Measurements from ENCODE around the gene GGCT. TPM values are rescaled to one million over a fixed set of nuclear protein-coding genes. Genes with fewer than 3 reads are reported as not detected.
"Not testable (repeated sequence)": the region's sequence is repeated elsewhere in the genome, so short reads cannot be mapped to it uniquely, and the experiment has no call there.

GGCT gene
- total RNA-seq, 2 donors from 2014 or later = 46.4 to 48.9 TPM

DNA sequence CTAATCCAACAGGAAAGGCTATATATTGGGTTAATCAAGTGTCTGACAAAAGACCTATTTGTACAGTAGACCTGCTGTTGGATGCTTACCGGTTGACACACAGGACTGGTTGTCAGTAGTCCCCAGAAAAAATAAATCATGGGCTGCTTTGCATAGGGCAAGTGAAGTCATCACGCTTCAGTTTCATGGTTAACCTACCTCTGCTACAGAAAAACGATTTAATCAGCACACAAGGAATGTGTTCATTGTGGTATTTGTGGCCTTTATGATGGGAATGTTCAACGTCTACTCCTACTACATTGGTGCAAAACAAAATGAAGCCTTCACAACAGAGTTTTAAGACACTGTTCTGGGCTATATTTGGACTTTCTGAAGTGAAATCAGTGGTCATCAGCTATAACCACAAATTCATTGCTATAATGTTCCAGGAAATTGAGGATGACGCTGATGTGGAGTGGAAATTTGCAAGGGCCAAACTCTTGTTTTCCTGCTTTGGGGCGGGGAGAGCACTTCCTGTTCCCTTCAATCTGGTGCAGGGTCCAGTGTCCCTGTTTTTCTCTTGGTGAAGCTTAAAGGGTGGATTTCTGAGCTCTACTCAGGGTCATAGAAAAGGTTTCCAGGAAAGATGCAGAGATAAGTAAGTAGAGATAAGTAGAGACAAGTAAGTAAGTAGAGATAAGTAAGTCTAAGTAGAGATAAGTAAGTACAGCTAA, 39.3 kb upstream of the GGCT start:
- Mint-ChIP-seq H3K4me3 (no peak overlapping the region), H3K27me3 (ENCODE audit: insufficient read depth) (peaks cover 99% of the 10 kb centered on the region), H3K9me3 (peaks cover 14% of the 10 kb centered on the region), H3K36me3 (ENCODE audit: low read depth) (peaks cover 2% of the 10 kb centered on the region), H3K27ac (no peak overlapping the region), H3K4me1 (peaks cover 7% of the 10 kb centered on the region)
- Histone ChIP-seq H3K9me3 (ENCODE audit: control insufficient read depth, low read length) (peaks cover 3% of the 10 kb centered on the region), H3K27ac (ENCODE audit: low read depth, low read length) (no peak overlapping the region), H3K4me1 (ENCODE audit: control insufficient read depth, insufficient read depth, low read length) (peaks cover under 1% of the 10 kb centered on the region), H3K27me3 (ENCODE audit: control insufficient read depth, insufficient read depth, low read length, poor library complexity, severe bottlenecking) (peaks cover 96% of the 10 kb centered on the region), H3K36me3 (ENCODE audit: control insufficient read depth, insufficient read depth, low read length) (no peaks in the 10 kb centered on the region), H3K9ac (ENCODE audit: extremely low read depth, low read length, poor library complexity, severe bottlenecking) (no peak overlapping the region), H3K4me3 (ENCODE audit: low read length) (no peak overlapping the region)
- WGBS, 2 experiments (ENCODE audit: insufficient coverage in 1 of 2, insufficient read length in 1 of 2) = 90 to 100% methylated on average over 2 to 6 of the region's 6 CpGs
- TF ChIP-seq, protein P1, sequence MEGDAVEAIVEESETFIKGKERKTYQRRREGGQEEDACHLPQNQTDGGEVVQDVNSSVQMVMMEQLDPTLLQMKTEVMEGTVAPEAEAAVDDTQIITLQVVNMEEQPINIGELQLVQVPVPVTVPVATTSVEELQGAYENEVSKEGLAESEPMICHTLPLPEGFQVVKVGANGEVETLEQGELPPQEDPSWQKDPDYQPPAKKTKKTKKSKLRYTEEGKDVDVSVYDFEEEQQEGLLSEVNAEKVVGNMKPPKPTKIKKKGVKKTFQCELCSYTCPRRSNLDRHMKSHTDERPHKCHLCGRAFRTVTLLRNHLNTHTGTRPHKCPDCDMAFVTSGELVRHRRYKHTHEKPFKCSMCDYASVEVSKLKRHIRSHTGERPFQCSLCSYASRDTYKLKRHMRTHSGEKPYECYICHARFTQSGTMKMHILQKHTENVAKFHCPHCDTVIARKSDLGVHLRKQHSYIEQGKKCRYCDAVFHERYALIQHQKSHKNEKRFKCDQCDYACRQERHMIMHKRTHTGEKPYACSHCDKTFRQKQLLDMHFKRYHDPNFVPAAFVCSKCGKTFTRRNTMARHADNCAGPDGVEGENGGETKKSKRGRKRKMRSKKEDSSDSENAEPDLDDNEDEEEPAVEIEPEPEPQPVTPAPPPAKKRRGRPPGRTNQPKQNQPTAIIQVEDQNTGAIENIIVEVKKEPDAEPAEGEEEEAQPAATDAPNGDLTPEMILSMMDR (conservative IDR thresholded peaks at IDR 0.05) = no peak
- no peak for DNase-seq

DNA sequence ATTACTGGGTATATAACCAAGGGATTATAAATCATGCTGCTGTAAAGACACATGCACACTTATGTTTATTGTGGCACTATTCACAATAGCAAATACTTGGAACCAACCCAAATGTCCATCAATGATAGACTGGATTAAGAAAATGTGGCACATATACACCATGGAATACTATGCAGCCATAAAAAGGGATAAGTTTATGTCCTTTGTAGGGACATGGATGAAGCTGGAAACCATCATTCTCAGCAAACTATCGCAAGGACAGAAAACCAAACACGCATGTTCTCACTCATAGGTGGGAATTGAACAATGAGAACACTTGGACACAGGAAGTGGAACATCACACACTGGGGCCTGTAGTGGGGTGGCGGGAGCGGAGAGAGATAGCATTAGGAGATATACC, 38.5 kb upstream of the GGCT start:
- Mint-ChIP-seq H3K9me3 (peaks cover 23% of the 10 kb centered on the region), H3K27me3 (ENCODE audit: insufficient read depth) (peaks cover 99% of the 10 kb centered on the region)
- not testable (repeated sequence) for DNase-seq; H3K4me3 ChIP-seq (ENCODE audit: low read length); H3K36me3 ChIP-seq (ENCODE audit: control insufficient read depth, insufficient read depth, low read length); H3K9me3 ChIP-seq (ENCODE audit: control insufficient read depth, low read length); H3K36me3 Mint-ChIP-seq (ENCODE audit: low read depth); H3K27ac Mint-ChIP-seq; H3K27ac ChIP-seq (ENCODE audit: low read depth, low read length); H3K4me1 Mint-ChIP-seq; H3K4me1 ChIP-seq (ENCODE audit: control insufficient read depth, insufficient read depth, low read length); H3K4me3 Mint-ChIP-seq; H3K9ac ChIP-seq (ENCODE audit: extremely low read depth, low read length, poor library complexity, severe bottlenecking)
- WGBS, 2 experiments (ENCODE audit: insufficient coverage in 1 of 2, insufficient read length in 1 of 2) = 94 to 100% methylated on average over 1 to 4 of the region's 4 CpGs
- H3K27me3 ChIP-seq (ENCODE audit: control insufficient read depth, insufficient read depth, low read length, poor library complexity, severe bottlenecking) = peaks cover 97% of the 10 kb centered on the region

DNA sequence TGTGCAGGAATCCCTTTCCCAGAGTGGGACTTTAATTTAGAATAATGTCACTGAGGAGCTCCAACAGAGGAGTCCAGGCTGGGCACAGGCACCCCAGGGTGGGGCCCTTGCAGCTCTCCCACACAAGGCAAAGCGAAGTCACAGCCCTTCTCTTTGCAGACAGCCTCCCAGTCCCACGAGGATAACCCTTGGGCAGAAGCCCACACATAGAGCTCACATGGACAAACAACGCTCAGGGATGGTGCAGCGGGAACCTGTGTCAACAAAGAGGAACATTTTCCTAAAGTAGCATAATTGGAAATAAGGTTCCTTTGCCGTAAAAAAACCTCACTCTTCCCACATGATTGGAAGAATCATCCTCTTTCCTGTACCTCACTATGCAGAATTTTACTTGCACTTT, 29.3 kb upstream of the GGCT start:
- Histone ChIP-seq H3K36me3 (ENCODE audit: control insufficient read depth, insufficient read depth, low read length) (no peaks in the 10 kb centered on the region), H3K4me1 (ENCODE audit: control insufficient read depth, insufficient read depth, low read length) (no peaks in the 10 kb centered on the region), H3K4me3 (ENCODE audit: low read length) (no peak overlapping the region), H3K27ac (ENCODE audit: low read depth, low read length) (no peak overlapping the region), H3K27me3 (ENCODE audit: control insufficient read depth, insufficient read depth, low read length, poor library complexity, severe bottlenecking) (peaks cover 94% of the 10 kb centered on the region), H3K9ac (ENCODE audit: extremely low read depth, low read length, poor library complexity, severe bottlenecking) (no peak overlapping the region), H3K9me3 (ENCODE audit: control insufficient read depth, low read length) (peaks cover 12% of the 10 kb centered on the region)
- 92 to 98% methylated on average over 5 of the region's 5 CpGs for WGBS, 2 experiments (ENCODE audit: insufficient coverage in 1 of 2, insufficient read length in 1 of 2)
- Mint-ChIP-seq H3K36me3 (ENCODE audit: low read depth) (peaks cover 6% of the 10 kb centered on the region), H3K4me3 (no peak overlapping the region), H3K27ac (no peak overlapping the region), H3K4me1 (no peaks in the 10 kb centered on the region), H3K9me3 (peaks cover 27% of the 10 kb centered on the region), H3K27me3 (ENCODE audit: insufficient read depth) (peaks cover 83% of the 10 kb centered on the region)
- TF ChIP-seq, protein P1 (conservative IDR thresholded peaks at IDR 0.05) = no peak
- DNase-seq = no peak

All from endodermal cell (in vitro differentiated cells).